K562 (cell line): Measurements from ENCODE around the gene NR2F1. TPM values are rescaled to one million over a fixed set of nuclear protein-coding genes. Genes with fewer than 3 reads are reported as not detected.

ENCODE experiments used
- ATAC-seq: fragments of 200-7000 bp; cut with Tn5 transposase; 3 replicates; pipeline ENCODE4 v1.9.1; 2020; ENCODE audit warnings: moderate library complexity
- BruUV-seq: library from RNA; stranded (reverse); fragments of 400-500 nt; replicated peaks from 2 replicates; lab custom pipeline; 2021; lab: Mats Ljungman, UMichigan
- CTCF ChIA-PET: fragments of 300-600 bp; formaldehyde crosslinking; extraction: SDS; loops from one replicate; lab custom pipeline; 2021; ENCODE audit warnings: low intra/inter-chr PET ratio; lab: Yijun Ruan, JAX
- POLR2A ChIA-PET: fragments of 300-600, 350-650 bp; sonication (Branson Sonifier 250); formaldehyde crosslinking; extraction: SDS; loops from one replicate; lab custom pipeline; 2021; ENCODE audit warnings: antibody characterized with exemption, inconsistent platforms; lab: Yijun Ruan, JAX
- DNase-seq, 4 experiments: peaks; one replicate each; pipeline versions ENCODE4 v3.0.0 to v3.0.0-alpha.2; 2011 to 2018; ENCODE audit warnings: low spot score in 3 of 4, mixed read lengths in 3 of 4; ENCODE audit errors: extremely low read depth in 1 of 4
- FAIRE-seq: peaks from 2 replicates; lab custom pipeline; 2011; peaks lifted over from hg19 to GRCh38; lab: Jason Lieb, UNC
- H2AFZ ChIP-seq: 2 replicates; pipeline ENCODE4 v1.6.0; 2011; ENCODE audit warnings: low read depth, low read length, control low read depth, inconsistent platforms
- H3K27ac ChIP-seq: fragments of 200-600 bp; 3 replicates; pipeline ENCODE4 v1.8.0; 2011; ENCODE audit warnings: low read depth, mild to moderate bottlenecking, control low read depth, inconsistent platforms, low read length, moderate library complexity, mixed read lengths; ENCODE audit errors: extremely low read depth
- H3K27me3 ChIP-seq, 2 experiments: fragments of 300-600 bp in 1 of 2; 2 replicates in 1 of 2; 3 replicates in 1 of 2; pipeline versions ENCODE4 v1.6.0 to v1.8.0; 2011; ENCODE audit warnings: inconsistent platforms in 2 of 2, low read length in 2 of 2, mild to moderate bottlenecking in 1 of 2, mixed read lengths in 1 of 2, moderate library complexity in 1 of 2; ENCODE audit not compliant: control insufficient read depth in 2 of 2, insufficient read depth in 2 of 2
- H3K36me3 ChIP-seq: fragments of 300-600 bp; 3 replicates; pipeline ENCODE4 v1.8.0; 2011; ENCODE audit warnings: mild to moderate bottlenecking, low read length, inconsistent platforms; ENCODE audit not compliant: control insufficient read depth, insufficient read depth
- H3K4me1 ChIP-seq, 2 experiments: fragments of 200-600 bp in 1 of 2; replicated peaks in 1 of 2; 2 replicates in 1 of 2; 3 replicates in 1 of 2; pipeline versions ENCODE4 v1.5.1 to v1.8.0; 2011; ENCODE audit warnings: inconsistent platforms in 2 of 2, low read length in 2 of 2, mild to moderate bottlenecking in 1 of 2, mixed read lengths in 1 of 2, moderate library complexity in 1 of 2; ENCODE audit not compliant: control insufficient read depth in 2 of 2, insufficient read depth in 2 of 2
- H3K4me2 ChIP-seq: 2 replicates; pipeline ENCODE4 v1.6.1; 2011; ENCODE audit warnings: low read length, control low read depth, inconsistent platforms, mixed read lengths; ENCODE audit not compliant: insufficient read depth
- H3K4me3 ChIP-seq: fragments of 200-600 bp; sonication (generic), shearing (Covaris generic); 2 replicates; pipeline ENCODE4 v1.5.1; 2016; ENCODE audit warnings: control low read depth, inconsistent platforms
- H3K79me2 ChIP-seq: fragments of 200-600 bp; 3 replicates; pipeline ENCODE4 v1.8.0; 2011; ENCODE audit warnings: low read length, inconsistent platforms; ENCODE audit not compliant: control insufficient read depth, insufficient read depth
- H3K9ac ChIP-seq, 2 experiments: 2 replicates each; pipeline versions ENCODE4 v1.6.0 to v1.6.1; 2011; ENCODE audit warnings: low read depth in 2 of 2, low read length in 2 of 2, control low read depth in 1 of 2, inconsistent platforms in 1 of 2, mild to moderate bottlenecking in 1 of 2, mixed read lengths in 1 of 2; ENCODE audit not compliant: insufficient read depth in 1 of 2
- H3K9me1 ChIP-seq: one replicate; pipeline ENCODE4 v1.6.0; 2011; ENCODE audit warnings: inconsistent platforms, mild to moderate bottlenecking, low read length, moderate library complexity; ENCODE audit not compliant: control insufficient read depth, insufficient read depth
- H3K9me3 ChIP-seq: replicated peaks from 2 replicates; pipeline ENCODE4 v1.5.1; 2011; ENCODE audit warnings: low read depth, low read length, inconsistent platforms; ENCODE audit not compliant: control insufficient read depth, insufficient read depth
- H4K20me1 ChIP-seq: replicated peaks from 2 replicates; pipeline ENCODE4 v1.6.1; 2011; ENCODE audit warnings: low read length, inconsistent platforms, mixed read lengths; ENCODE audit not compliant: control insufficient read depth, insufficient read depth
- BHLHE40 ChIP-seq: IDR thresholded peaks from 2 replicates; pipeline ENCODE4 v1.6.1; 2011; ENCODE audit warnings: low read length, improper control_type of control experiment
- E2F3 ChIP-seq: fragments of 250-450 bp; sonication (Bioruptor Pico); IDR thresholded peaks from 2 replicates; pipeline ENCODE4 v1.4.0; 2020; ENCODE audit warnings: mild to moderate bottlenecking
- EZH2 ChIP-seq: IDR thresholded peaks from 2 replicates; pipeline ENCODE4 v1.6.1; 2012; ENCODE audit warnings: low read depth, mild to moderate bottlenecking, inconsistent platforms, low read length, borderline replicate concordance
- L3MBTL2 ChIP-seq: fragments of 450-650 bp; IDR thresholded peaks from 2 replicates; pipeline ENCODE4 v1.6.1; 2016; ENCODE audit warnings: mild to moderate bottlenecking, moderate library complexity
- RERE ChIP-seq: sonication (generic); formaldehyde crosslinking; IDR thresholded peaks from 2 replicates; pipeline ENCODE4 v1.8.0; 2023; ENCODE audit warnings: missing genetic modification reagents, mild to moderate bottlenecking, borderline replicate concordance
- RFX1 ChIP-seq: fragments of 450-650 bp; IDR thresholded peaks from 2 replicates; pipeline ENCODE4 v1.6.1; 2016; ENCODE audit warnings: mild to moderate bottlenecking, moderate library complexity
- SNRNP70 ChIP-seq: fragments of 200-400 bp; formaldehyde crosslinking; optimal IDR thresholded peaks from 2 replicates; pipeline ENCODE3; 2017; ENCODE audit warnings: low read depth, low read length
- SRSF9 ChIP-seq: fragments of 200-400 bp; formaldehyde crosslinking; IDR thresholded peaks from 2 replicates; pipeline ENCODE4 v1.6.1; 2017; ENCODE audit warnings: low read depth, low read length, borderline replicate concordance
- STAG1 ChIP-seq: sonication (generic); formaldehyde crosslinking; IDR thresholded peaks from 2 replicates; pipeline ENCODE4 v1.5.0; 2020; ENCODE audit warnings: missing genetic modification reagents, borderline replicate concordance
- TEAD2 ChIP-seq: fragments of 450-650 bp; IDR thresholded peaks from 2 replicates; pipeline ENCODE4 v1.6.1; 2016; ENCODE audit warnings: missing genetic modification characterization, control low read depth, missing compliant biosample characterization
- U2AF1 ChIP-seq: fragments of 200-400 bp; formaldehyde crosslinking; optimal IDR thresholded peaks from 2 replicates; pipeline ENCODE3; 2017; ENCODE audit warnings: mild to moderate bottlenecking, low read depth, low read length, moderate library complexity
- U2AF2 ChIP-seq: fragments of 200-400 bp; formaldehyde crosslinking; optimal IDR thresholded peaks from 2 replicates; pipeline ENCODE3; 2017; ENCODE audit warnings: low read depth, mild to moderate bottlenecking, low read length
- USF1 ChIP-seq: sonication (generic); formaldehyde crosslinking; IDR thresholded peaks from 2 replicates; pipeline ENCODE4 v1.9.0; 2022; ENCODE audit warnings: mild to moderate bottlenecking, missing genetic modification reagents
- ZNF408 ChIP-seq: fragments of 250-450 bp; sonication (Bioruptor Pico); IDR thresholded peaks from 2 replicates; pipeline ENCODE4 v1.4.0; 2020; ENCODE audit warnings: low read depth, mild to moderate bottlenecking, moderate library complexity
- ZNF431 ChIP-seq: sonication (generic); formaldehyde crosslinking; IDR thresholded peaks from 2 replicates; pipeline ENCODE4 v1.8.0; 2022; ENCODE audit warnings: mild to moderate bottlenecking, missing genetic modification reagents
- ZNF551 ChIP-seq: fragments of 250-450 bp; sonication (Bioruptor Pico); IDR thresholded peaks from 2 replicates; pipeline ENCODE4 v1.5.0; 2021; ENCODE audit warnings: mild to moderate bottlenecking, moderate library complexity
- WGBS: fragments of 100-300 bp; shearing (Covaris generic); methylation state at CpG from one replicate; pipeline ENCODE4 v1.1.6; 2016; ENCODE audit warnings: low coverage, mixed read lengths; ENCODE audit not compliant: insufficient coverage; ENCODE audit errors: missing lambda C conversion rate; 5-methylcytosine and 5-hydroxymethylcytosine counted together
- in situ Hi-C: fragments of 300-500 bp; cut with MboI; formaldehyde crosslinking; loops from 4 replicates; pipeline ENCODE4 v1.15.0; 2018; ENCODE audit warnings: inconsistent platforms, mixed read lengths
- intact Hi-C: fragments of 100-400 bp; cut with micrococcal nuclease; formaldehyde crosslinking; loops from 2 replicates; pipeline ENCODE4 v1.14.2; 2022
- polyA plus RNA-seq, 8 experiments: library from polyadenylated mRNA; depleted of rRNA in 4 of 8; stranded (reverse) in 5 of 8; unstranded in 3 of 8; fragments of >200 nt; fragmentation: Nextera tagmentation in 2 of 8; fragmentation: Illumina TruSeq in 1 of 8; extraction: Ambion mirVana in 2 of 8; extraction: Trizol in 1 of 8; gene quantifications; 2 replicates each; pipeline versions ENCODE4 v1.2.1 to v1.2.3, GENCODE V29; 2011 to 2014; ENCODE audit warnings: inconsistent platforms in 1 of 8, missing spikeins in 1 of 8
- total RNA-seq, 7 experiments: library from RNA; depleted of rRNA in 6 of 7; stranded (reverse); fragments of >200 nt in 6 of 7; fragmentation: Illumina TruSeq in 2 of 7; extraction: Trizol in 2 of 7; gene quantifications; 2 replicates each; pipeline versions ENCODE4 v1.2.1 to v1.2.3, GENCODE V29; 2011 to 2021; ENCODE audit warnings: low replicate concordance in 1 of 7

NR2F1 gene
- total and polyA plus RNA-seq, 9 of the 15 experiments (the other 6 are each of a cell fraction or from before 2014, with no cell fraction given): 0.18 TPM; not detected in 8

DNA sequence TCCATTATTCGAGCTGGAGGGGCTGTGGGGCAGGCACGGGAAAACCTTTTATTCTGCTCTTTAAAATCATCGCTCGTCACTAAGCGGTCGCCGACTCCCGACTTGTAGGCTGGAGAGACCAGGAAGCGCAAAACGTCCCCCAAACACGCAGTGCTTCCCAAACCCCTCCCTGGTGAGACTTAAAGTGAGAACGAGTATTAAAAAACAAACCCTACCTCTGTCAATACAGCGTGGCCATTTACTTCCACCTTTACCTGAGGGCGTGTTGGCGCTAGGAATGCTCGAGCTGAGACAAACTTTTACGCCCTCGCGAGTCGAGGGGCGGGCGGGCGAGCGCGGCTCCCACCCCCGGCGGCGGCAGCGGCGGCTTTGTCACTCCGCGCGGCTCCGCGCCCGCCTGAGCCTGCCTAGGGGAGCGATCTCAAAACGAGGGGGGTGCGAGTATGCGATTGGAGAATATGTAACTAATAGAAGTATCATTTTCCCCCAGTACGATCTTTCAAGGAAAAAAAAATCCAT, 2.0 kb upstream of the NR2F1 start, which contains the start of gene NR2F1-AS1:
Gene NR2F1-AS1 (minus strand): TSS at position 293 of the 519 bp plus-strand sequence.
- POLR2A ChIA-PET: no interaction called here
- no peak for TF ChIP-seq U2AF2
- TF ChIP-seq RERE (CRISPR knock-in tag): no peak
- no peak for TF ChIP-seq L3MBTL2
- TF ChIP-seq TEAD2 (tag): no peak
- TF ChIP-seq RFX1: no peak
- no peak for TF ChIP-seq EZH2
- no peak for TF ChIP-seq STAG1 (CRISPR knock-in tag)
- no peak for TF ChIP-seq SNRNP70
- no peak for TF ChIP-seq ZNF551 (CRISPR knock-in tag)
- no peak for TF ChIP-seq U2AF1
- TF ChIP-seq BHLHE40: no peak
- no peak for TF ChIP-seq E2F3 (CRISPR knock-in tag)
- no peak for TF ChIP-seq ZNF431 (CRISPR knock-in tag)
- no peak for TF ChIP-seq ZNF408
- TF ChIP-seq SRSF9: no peak
- TF ChIP-seq USF1 (CRISPR knock-in tag): no peak
- Histone ChIP-seq H3K4me3 (no peak within 1 kb of the TSS), H2AFZ (no peak within 1 kb of the TSS), H3K79me2 (no peaks in the 10 kb centered on the region), H3K36me3 (no peaks in the 10 kb centered on the region), H3K27ac (no peak within 1 kb of the TSS), H3K9ac (no peak within 1 kb of the TSS), H3K4me1 (peaks cover 0 to 14% of the 10 kb centered on the region in 2 experiments; a peak in 2 of 5 replicates), H3K9me3 (no peaks in the 10 kb centered on the region), H3K4me2 (no peak within 1 kb of the TSS), H3K27me3 (peaks cover 0 to 12% of the 10 kb centered on the region in 2 experiments; a peak in 3 of 5 replicates), H4K20me1 (no peaks in the 10 kb centered on the region), H3K9me1 (no peaks in the 10 kb centered on the region)
- in situ Hi-C loops: loop anchor here (25.0 kb wide), 1 partner anchor 1156 kb away; no protein-coding TSS in a partner anchor
- FAIRE-seq: no peak
- no peak for DNase-seq
- 34% methylated on average over 25 of the region's 41 CpGs for WGBS
- CTCF ChIA-PET: interaction anchor here (1.1 kb wide), 1 partner anchor 329 kb away, joined by 3 read pairs; no protein-coding TSS in a partner anchor
- no peak for ATAC-seq
- intact Hi-C loops: loop anchor here (5.0 kb wide), 1 partner anchor 1156 kb away; no protein-coding TSS in a partner anchor
- no TSS peak for BruUV-seq
